CD1c-positive myeloid dendritic cell (primary cell): ENCODE results near the gene RASL12.

ENCODE experiments used
- DNase-seq: peaks from one replicate; pipeline ENCODE4 v3.0.0-alpha.2; 2016; ENCODE audit errors: extremely low spot score

RASL12 gene

GRCh38 chr15:65056106-65056505 is 11.7 kb downstream of the RASL12 start:
- no peak for DNase-seq

GRCh38 chr15:65055201-65055870 is 12.5 kb downstream of the RASL12 start:
- DNase-seq, result no peak

GRCh38 chr15:65054333-65055200 is 13.2 kb downstream of the RASL12 start:
- DNase-seq, result peak; percentile 69

GRCh38 chr15:65052956-65053355 is 14.8 kb downstream of the RASL12 start:
- no peak for DNase-seq

- DNase-seq, result no peak
Measured at GRCh38 chr15:65051266-65051665, 16.5 kb downstream of the RASL12 start.

- DNase-seq, result no peak
Measured at GRCh38 chr15:65050270-65050669, 17.5 kb downstream of the RASL12 start.

- DNase-seq, result peak; percentile 95
Measured at GRCh38 chr15:65049418-65049840, 18.4 kb downstream of the RASL12 start.

- no peak for DNase-seq
Measured at GRCh38 chr15:65048241-65048640, 19.6 kb downstream of the RASL12 start.

GRCh38 chr15:65044724-65045481 is 22.9 kb downstream of the RASL12 start, which contains the start of gene SLC51B:
Gene SLC51B (plus strand): TSS chr15:65045387. CDS start chr15:65050005, 4,618 bp downstream.
- DNase-seq, result peak; percentile 16

- DNase-seq, result peak; percentile 59
Measured at GRCh38 chr15:65044218-65044617, 23.6 kb downstream of the RASL12 start.

GRCh38 chr15:65042776-65043327 is 24.9 kb downstream of the RASL12 start:
- DNase-seq, result no peak

GRCh38 chr15:65041787-65042186 is 26.0 kb downstream of the RASL12 start:
- no peak for DNase-seq

GRCh38 chr15:65040461-65040860 is 27.3 kb downstream of the RASL12 start:
- no peak for DNase-seq

GRCh38 chr15:65038836-65039235 is 29.0 kb downstream of the RASL12 start:
- no peak for DNase-seq

- no peak for DNase-seq
Measured at GRCh38 chr15:65038428-65038827, 29.4 kb downstream of the RASL12 start.

- no peak for DNase-seq
Measured at GRCh38 chr15:65037309-65037708, 30.5 kb downstream of the RASL12 start.

- no peak for DNase-seq
Measured at GRCh38 chr15:65034719-65035118, 33.1 kb downstream of the RASL12 start.

GRCh38 chr15:65033659-65034269 is 34.0 kb downstream of the RASL12 start:
- DNase-seq, result peak; percentile 57

GRCh38 chr15:65032801-65033537 is 34.8 kb downstream of the RASL12 start:
- DNase-seq, result peak; percentile 64

GRCh38 chr15:65029736-65030208 is 38.0 kb downstream of the RASL12 start:
- DNase-seq, result no peak
